Esophagus muscularis mucosa (tissue), 4 donors: ENCODE measurements around the gene RTN4IP1. TPM values are rescaled to one million over a fixed set of nuclear protein-coding genes. Genes with fewer than 3 reads are reported as not detected.

Experiments
- DNase-seq: peaks from one replicate; pipeline ENCODE4 v3.0.0-alpha.2; 2017; ENCODE audit errors: extremely low spot score
- H3K27ac ChIP-seq, 4 donors: fragments of 200-600 bp; sonication (generic); replicated peaks in 1 of 4; 1 replicate in 3 of 4; 2 replicates in 1 of 4; pipeline ENCODE4 v1.5.1; 2016 to 2019; ENCODE audit warnings: mild to moderate bottlenecking in 1 of 4
- H3K27me3 ChIP-seq, 4 donors: fragments of 200-600 bp; sonication (generic); one replicate each; pipeline versions ENCODE4 v1.5.1 to v1.6.0; 2016 to 2019
- H3K36me3 ChIP-seq, 4 donors: fragments of 200-600 bp; sonication (generic); one replicate each; pipeline ENCODE4 v1.5.1; 2016 to 2019
- H3K4me1 ChIP-seq, 4 donors: fragments of 200-600 bp; sonication (generic); one replicate each; pipeline ENCODE4 v1.5.1; 2016 to 2019
- H3K4me3 ChIP-seq, 4 donors: fragments of 200-600 bp; sonication (generic); 1 replicate in 2 of 4; 2 replicates in 2 of 4; pipeline ENCODE4 v1.5.1; 2016 to 2019; ENCODE audit warnings: mild to moderate bottlenecking in 4 of 4, moderate library complexity in 1 of 4
- H3K9me3 ChIP-seq, 4 donors: fragments of 200-600 bp; sonication (generic); 1 replicate in 3 of 4; 2 replicates in 1 of 4; pipeline ENCODE4 v1.5.1; 2016 to 2019
- CTCF ChIP-seq, 3 experiments: fragments of 200-600 bp in 2 of 3; fragments of 450-650 bp in 1 of 3; sonication (generic) in 2 of 3; IDR thresholded peaks; one replicate each; pipeline ENCODE4 v1.5.1; 2017 to 2019; ENCODE audit warnings: antibody characterized with exemption in 3 of 3, mild to moderate bottlenecking in 2 of 3, moderate library complexity in 1 of 3
- EP300 ChIP-seq: sonication (generic); formaldehyde crosslinking; IDR thresholded peaks from one replicate; pipeline ENCODE4 v1.6.1; 2017; ENCODE audit warnings: antibody characterized with exemption
- POLR2A ChIP-seq: fragments of 450-650 bp; IDR thresholded peaks from one replicate; pipeline ENCODE4 v1.6.1; 2017; ENCODE audit warnings: antibody characterized with exemption, moderate library complexity, mild to moderate bottlenecking, low read depth
- POLR2AphosphoS5 ChIP-seq, 2 donors: sonication (generic); formaldehyde crosslinking; IDR thresholded peaks; one replicate each; pipeline ENCODE4 v1.6.1; 2017; ENCODE audit warnings: antibody characterized with exemption in 2 of 2
- WGBS: methylation state at CpG from one replicate; pipeline ENCODE4 v1.1.5; 2018; 5-methylcytosine and 5-hydroxymethylcytosine counted together
- intact Hi-C: fragments of 100-400 bp; cut with DNase I; formaldehyde crosslinking; loops from one replicate; pipeline ENCODE4 v1.15.1; 2023
- total RNA-seq, 4 donors: library from RNA; depleted of rRNA; stranded (reverse); fragments of >200 nt; gene quantifications; one replicate each; pipeline versions ENCODE4 v1.1.0 to v1.2.1, GENCODE V29; 2016

RTN4IP1 gene
- total RNA-seq, 4 donors from 2014 or later = 2.3 to 6.2 (median 4.9) TPM

GRCh38 chr6:106670236-106670635 lies 40.9 kb upstream of the RTN4IP1 start:
- Histone ChIP-seq H3K27me3 (no peaks in the 10 kb centered on the region), H3K36me3 (peaks cover 0 to 21% (median 16%) of the 10 kb centered on the region in 4 donors), H3K4me3 (no peak overlapping the region), H3K9me3 (no peaks in the 10 kb centered on the region), H3K4me1 (no peaks in the 10 kb centered on the region), H3K27ac (no peak overlapping the region)
- intact Hi-C loops = no loop called here
- no peak for TF ChIP-seq POLR2A
- no peak for TF ChIP-seq POLR2AphosphoS5 (IDR thresholded peaks at IDR 0.05)
- TF ChIP-seq EP300 = no peak
- no peak for TF ChIP-seq CTCF (IDR thresholded peaks at IDR 0.05)
- no peak for DNase-seq
- WGBS = 84% methylated on average over 6 of the region's 6 CpGs

- Histone ChIP-seq H3K9me3 (no peaks in the 10 kb centered on the region), H3K4me1 (no peaks in the 10 kb centered on the region), H3K27me3 (no peaks in the 10 kb centered on the region), H3K4me3 (no peak overlapping the region), H3K27ac (no peak overlapping the region), H3K36me3 (peaks cover 20 to 50% (median 38%) of the 10 kb centered on the region in 4 donors)
- no peak for TF ChIP-seq POLR2A
- TF ChIP-seq CTCF (IDR thresholded peaks at IDR 0.05) = no peak
- no peak for TF ChIP-seq EP300
- no peak for TF ChIP-seq POLR2AphosphoS5 (IDR thresholded peaks at IDR 0.05)
- intact Hi-C loops = no loop called here
- 95% methylated on average over 4 of the region's 4 CpGs for WGBS
- no peak for DNase-seq
Observed at GRCh38 chr6:106667022-106667402, 37.7 kb upstream of the RTN4IP1 start.

- Histone ChIP-seq H3K4me1 (no peaks in the 10 kb centered on the region), H3K9me3 (no peaks in the 10 kb centered on the region), H3K27ac (no peak overlapping the region), H3K4me3 (no peak overlapping the region), H3K36me3 (peaks cover 23 to 50% (median 38%) of the 10 kb centered on the region in 4 donors), H3K27me3 (no peaks in the 10 kb centered on the region)
- intact Hi-C loops = no loop called here
- DNase-seq = no peak
- TF ChIP-seq POLR2A = no peak
- 87% methylated on average over 6 of the region's 6 CpGs for WGBS
Observed at GRCh38 chr6:106666282-106667021, 37.2 kb upstream of the RTN4IP1 start.

DNA sequence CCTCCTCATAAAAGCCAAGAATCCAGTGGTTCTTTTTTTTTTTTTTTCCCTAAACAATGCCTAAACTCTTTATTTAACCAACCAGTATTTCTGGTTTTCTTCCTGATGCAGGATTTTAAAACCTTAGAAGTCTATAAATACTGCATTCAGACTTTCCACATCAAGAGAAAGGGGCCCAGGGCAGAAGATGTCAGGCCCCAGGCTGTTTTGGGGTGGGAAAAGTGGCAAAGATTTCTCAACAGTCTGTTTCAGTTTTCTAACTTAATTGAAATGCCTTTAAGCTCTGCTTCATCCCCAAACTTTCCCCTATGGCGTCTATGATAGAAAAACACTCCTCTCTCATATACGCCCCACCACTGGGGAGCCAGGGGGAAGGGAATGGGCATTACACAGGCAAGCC lies 33.2 kb upstream of the RTN4IP1 start:
- H3K4me1 ChIP-seq = no peaks in the 10 kb centered on the region
- TF ChIP-seq CTCF (IDR thresholded peaks at IDR 0.05) = no peak
- H3K36me3 ChIP-seq = peaks cover 36 to 81% (median 72%) of the 10 kb centered on the region in 4 donors
- DNase-seq = no peak
- no peak overlapping the region for H3K4me3 ChIP-seq
- no peak overlapping the region for H3K27ac ChIP-seq
- peaks cover 0 to 14% (median 6%) of the 10 kb centered on the region in 4 donors for H3K9me3 ChIP-seq
- no peaks in the 10 kb centered on the region for H3K27me3 ChIP-seq
- intact Hi-C loops = no loop called here
- WGBS = 83% methylated on average over 2 of the region's 2 CpGs

GRCh38 chr6:106659859-106660258 lies 30.6 kb upstream of the RTN4IP1 start:
- no peak for DNase-seq
- intact Hi-C loops = no loop called here
- WGBS = 98% methylated on average over 2 of the region's 2 CpGs

More at GRCh38 chr6:106659859-106660258, 30.6 kb upstream of the RTN4IP1 start:
- Histone ChIP-seq H3K4me1 (no peaks in the 10 kb centered on the region), H3K4me3 (no peak overlapping the region), H3K27ac (no peak overlapping the region), H3K9me3 (peaks cover 0 to 14% (median 6%) of the 10 kb centered on the region in 4 donors), H3K36me3 (peaks cover 53 to 88% (median 75%) of the 10 kb centered on the region in 4 donors), H3K27me3 (no peaks in the 10 kb centered on the region)
- TF ChIP-seq POLR2A (no peak), EP300 (no peak), CTCF (IDR thresholded peaks at IDR 0.05) (no peak), POLR2AphosphoS5 (IDR thresholded peaks at IDR 0.05) (no peak)
